Transverse colon (tissue), 4 donors: ENCODE results near the gene CPEB4. TPM values are rescaled to one million over a fixed set of nuclear protein-coding genes. Genes with fewer than 3 reads are reported as not detected.
A peak's percentile ranks its signal among the peaks of the same experiment; 100 is the strongest.

Experiments
- DNase-seq: peaks from one replicate; pipeline ENCODE4 v3.0.0-alpha.2; 2019
- H3K27ac ChIP-seq, 4 donors: fragments of 200-600 bp; sonication (generic); 2 replicates each; pipeline ENCODE4 v1.5.1; 2016 to 2018; ENCODE audit warnings: inconsistent platforms in 4 of 4
- H3K27me3 ChIP-seq: fragments of 200-600 bp; sonication (generic); 2 replicates; pipeline ENCODE4 v1.5.1; 2017; ENCODE audit warnings: inconsistent platforms
- H3K36me3 ChIP-seq, 4 donors: fragments of 200-600 bp; sonication (generic); 2 replicates each; pipeline ENCODE4 v1.5.1; 2017 to 2019; ENCODE audit warnings: inconsistent platforms in 4 of 4
- H3K4me1 ChIP-seq, 4 donors: fragments of 200-600 bp; sonication (generic); 2 replicates each; pipeline ENCODE4 v1.5.1; 2017 to 2020; ENCODE audit warnings: inconsistent platforms in 4 of 4
- H3K4me3 ChIP-seq, 4 donors: fragments of 200-600 bp; sonication (generic); 1 replicate in 1 of 4; 2 replicates in 3 of 4; pipeline versions ENCODE4 v1.5.1 to v1.6.1; 2017 to 2019; ENCODE audit warnings: inconsistent platforms in 4 of 4
- H3K9me3 ChIP-seq, 2 donors: fragments of 200-600 bp; sonication (generic); 2 replicates each; pipeline ENCODE4 v1.5.1; 2017 to 2019; ENCODE audit warnings: inconsistent platforms in 2 of 2
- EP300 ChIP-seq: sonication (generic); formaldehyde crosslinking; IDR thresholded peaks from one replicate; pipeline ENCODE4 v1.6.1; 2017; ENCODE audit warnings: antibody characterized with exemption, low read depth
- POLR2A ChIP-seq: fragments of 450-650 bp; IDR thresholded peaks from one replicate; pipeline ENCODE4 v1.6.1; 2016; ENCODE audit warnings: antibody characterized with exemption, mild to moderate bottlenecking, moderate library complexity
- POLR2AphosphoS5 ChIP-seq, 3 donors: sonication (generic); formaldehyde crosslinking; IDR thresholded peaks; one replicate each; pipeline ENCODE4 v1.6.1; 2016; ENCODE audit warnings: antibody characterized with exemption in 3 of 3
- WGBS, 2 donors: methylation state at CpG; one replicate each; pipeline ENCODE4 v1.1.5; 2018; ENCODE audit warnings: low coverage in 1 of 2; 5-methylcytosine and 5-hydroxymethylcytosine counted together
- in situ Hi-C, 4 donors: fragments of 200-750 bp; cut with MboI; loops; one replicate each; pipeline versions ENCODE4 v1.15.0 to v1.15.1; 2017; ENCODE audit warnings: low sequenced_read_pairs in 3 of 4, low pct_ligation_motif_present in 1 of 4, low pct_unique_long_range_greater_than_20kb in 1 of 4
- intact Hi-C: fragments of 100-400 bp; cut with DNase I; formaldehyde crosslinking; loops from one replicate; pipeline ENCODE4 v1.15.1; 2023; ENCODE audit warnings: low total_unique reads
- total RNA-seq, 4 donors: library from RNA; depleted of rRNA; stranded (reverse); fragments of >200 nt; gene quantifications; one replicate each; pipeline ENCODE4 v1.1.0, GENCODE V29; 2016
- TF ChIP-seq, protein P1 (sequence below), 5 experiments: fragments of 200-600 bp in 3 of 5; fragments of 450-650 bp in 2 of 5; sonication (generic) in 3 of 5; IDR thresholded peaks; 1 replicate in 2 of 5; 2 replicates in 3 of 5; pipeline ENCODE4 v1.5.1; 2016 to 2017; ENCODE audit warnings: antibody characterized with exemption in 5 of 5, inconsistent platforms in 3 of 5, mild to moderate bottlenecking in 2 of 5, moderate library complexity in 1 of 5

Gene CPEB4
- total RNA-seq, 4 donors from 2014 or later: 23.6 to 67.7 (median 36.5) TPM

DNA sequence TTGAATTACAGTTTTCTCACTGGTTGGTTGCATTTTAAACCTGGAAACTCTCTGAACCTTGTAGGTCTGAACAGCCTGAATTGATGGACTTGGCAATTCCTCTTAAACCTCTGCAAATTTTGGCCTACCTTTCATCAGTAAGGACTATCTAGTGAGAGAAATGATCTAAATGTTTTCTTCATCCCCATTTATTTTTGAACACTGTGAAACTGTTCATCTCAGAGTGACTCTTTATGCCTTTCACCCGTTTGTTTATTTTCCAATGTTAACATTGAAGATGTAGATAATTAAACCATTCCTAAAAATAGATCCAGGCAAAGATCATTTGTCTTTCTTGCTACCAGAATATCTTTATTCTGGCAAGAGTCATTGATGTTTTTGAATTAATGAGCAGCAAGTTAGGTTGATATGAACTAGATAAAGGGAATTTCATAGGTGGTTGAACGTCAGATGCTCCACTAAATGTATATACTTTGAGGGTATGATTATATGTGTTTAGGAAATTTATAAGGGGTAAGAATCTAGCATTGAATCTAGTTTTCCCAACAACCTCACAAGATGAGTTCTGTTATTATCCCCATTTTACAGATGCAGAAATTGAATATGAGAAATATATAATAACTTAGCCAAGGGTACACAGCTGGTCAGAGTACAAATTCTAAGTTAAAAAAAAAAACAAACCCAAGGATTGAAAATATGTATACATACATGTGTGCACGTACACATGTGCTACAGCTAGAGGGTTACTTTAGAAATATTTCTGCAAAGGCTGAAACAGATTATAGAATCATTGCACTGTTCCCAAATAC is 3.4 kb downstream of the CPEB4 start:
- intact Hi-C loops (no loop called here), in situ Hi-C loops (no loop called here)
- WGBS, 2 donors: 48 to 49% methylated on average over 3 of the region's 3 CpGs
- H3K9me3 ChIP-seq: no peaks in the 10 kb centered on the region
- H3K27me3 ChIP-seq: no peaks in the 10 kb centered on the region
- peaks cover 0 to 74% (median 32%) of the 10 kb centered on the region in 4 donors for H3K4me1 ChIP-seq
- TF ChIP-seq POLR2A (no peak), EP300 (no peak), POLR2AphosphoS5 (IDR thresholded peaks at IDR 0.05) (no peak)
- TF ChIP-seq, protein P1, sequence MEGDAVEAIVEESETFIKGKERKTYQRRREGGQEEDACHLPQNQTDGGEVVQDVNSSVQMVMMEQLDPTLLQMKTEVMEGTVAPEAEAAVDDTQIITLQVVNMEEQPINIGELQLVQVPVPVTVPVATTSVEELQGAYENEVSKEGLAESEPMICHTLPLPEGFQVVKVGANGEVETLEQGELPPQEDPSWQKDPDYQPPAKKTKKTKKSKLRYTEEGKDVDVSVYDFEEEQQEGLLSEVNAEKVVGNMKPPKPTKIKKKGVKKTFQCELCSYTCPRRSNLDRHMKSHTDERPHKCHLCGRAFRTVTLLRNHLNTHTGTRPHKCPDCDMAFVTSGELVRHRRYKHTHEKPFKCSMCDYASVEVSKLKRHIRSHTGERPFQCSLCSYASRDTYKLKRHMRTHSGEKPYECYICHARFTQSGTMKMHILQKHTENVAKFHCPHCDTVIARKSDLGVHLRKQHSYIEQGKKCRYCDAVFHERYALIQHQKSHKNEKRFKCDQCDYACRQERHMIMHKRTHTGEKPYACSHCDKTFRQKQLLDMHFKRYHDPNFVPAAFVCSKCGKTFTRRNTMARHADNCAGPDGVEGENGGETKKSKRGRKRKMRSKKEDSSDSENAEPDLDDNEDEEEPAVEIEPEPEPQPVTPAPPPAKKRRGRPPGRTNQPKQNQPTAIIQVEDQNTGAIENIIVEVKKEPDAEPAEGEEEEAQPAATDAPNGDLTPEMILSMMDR (IDR thresholded peaks at IDR 0.05): no peak
- H3K4me3 ChIP-seq: peak overlapping the region in 3 of 4 donors; percentile 80 to 98 (median 96)
- H3K27ac ChIP-seq: peak overlapping the region; percentile 82 to 93 (median 87)
- DNase-seq: no peak
- H3K36me3 ChIP-seq: no peaks in the 10 kb centered on the region

DNA sequence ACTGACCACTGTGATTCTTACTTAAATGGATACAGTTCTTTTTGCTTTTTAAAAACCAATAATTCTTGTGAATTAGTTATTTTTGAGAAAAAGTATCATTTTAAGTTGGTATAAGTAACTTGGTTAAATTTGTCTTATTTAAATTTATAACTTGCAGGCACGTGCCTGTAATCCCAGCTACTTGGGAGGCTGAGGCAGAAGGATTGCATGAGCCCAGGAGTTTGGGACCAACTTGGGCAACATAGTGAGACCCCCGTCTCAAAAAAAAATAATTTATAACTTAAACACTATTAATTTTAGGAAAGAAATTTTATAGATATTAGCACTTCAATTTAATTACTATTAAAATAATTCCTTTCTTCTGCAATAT is 5.0 kb downstream of the CPEB4 start:
- no peak for DNase-seq
- intact Hi-C loops (no loop called here), in situ Hi-C loops (no loop called here)
- Histone ChIP-seq H3K4me1 (peaks cover 0 to 64% (median 26%) of the 10 kb centered on the region in 4 donors), H3K36me3 (no peaks in the 10 kb centered on the region), H3K4me3 (peak overlapping the region in 1 of 4 donors; percentile 96), H3K27ac (no peak overlapping the region), H3K9me3 (no peaks in the 10 kb centered on the region), H3K27me3 (no peaks in the 10 kb centered on the region)
- WGBS, 2 donors: 81 to 82% methylated on average over 2 of the region's 2 CpGs
- TF ChIP-seq, protein P1 (IDR thresholded peaks at IDR 0.05): no peak
- TF ChIP-seq EP300: no peak
- TF ChIP-seq POLR2A: no peak
- TF ChIP-seq POLR2AphosphoS5 (IDR thresholded peaks at IDR 0.05): no peak

DNA sequence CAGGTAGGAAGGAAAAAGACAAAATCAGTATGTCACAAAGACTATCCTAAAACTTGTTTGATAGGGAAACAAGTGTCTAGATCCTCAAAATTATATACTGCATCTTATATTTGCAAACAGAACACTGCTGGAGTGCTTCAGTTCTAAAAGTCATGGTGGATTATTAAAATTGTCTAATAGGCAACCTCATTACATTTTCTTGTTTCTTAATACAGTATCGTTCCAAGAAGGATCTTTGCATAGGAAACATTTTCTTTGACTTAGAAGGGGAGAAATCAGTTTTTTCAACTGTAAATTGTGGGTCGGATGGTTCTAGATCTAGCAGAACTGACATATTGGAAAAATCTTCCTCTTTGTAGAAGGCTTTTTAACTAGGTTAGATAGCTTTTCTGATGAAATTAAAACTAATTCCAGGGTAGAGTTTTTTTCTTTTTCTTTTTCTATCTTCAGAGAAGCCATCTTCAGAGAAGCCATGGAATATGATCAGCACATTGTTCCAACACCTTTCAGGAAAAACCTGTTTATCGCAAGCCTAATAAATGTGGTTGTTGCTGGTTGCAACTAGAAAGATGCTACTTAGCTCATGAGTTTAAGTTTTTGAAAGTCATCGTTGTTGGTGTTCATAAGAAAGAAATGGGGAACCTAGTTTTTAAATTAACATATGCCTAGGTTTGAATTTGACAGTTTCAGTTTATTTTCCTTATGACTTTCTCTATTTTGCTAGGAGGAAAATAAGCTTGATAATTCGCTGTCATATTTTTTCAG is 7.4 kb downstream of the CPEB4 start:
- Histone ChIP-seq H3K9me3 (no peaks in the 10 kb centered on the region), H3K27ac (no peak overlapping the region), H3K4me1 (peaks cover 0 to 47% (median 8%) of the 10 kb centered on the region in 4 donors), H3K27me3 (no peaks in the 10 kb centered on the region), H3K36me3 (no peaks in the 10 kb centered on the region), H3K4me3 (no peak overlapping the region)
- WGBS, 2 donors: 83 to 89% methylated on average over 5 of the region's 5 CpGs
- TF ChIP-seq, protein P1 (IDR thresholded peaks at IDR 0.05): no peak
- no peak for TF ChIP-seq POLR2AphosphoS5 (IDR thresholded peaks at IDR 0.05)
- DNase-seq: no peak
- intact Hi-C loops (no loop called here), in situ Hi-C loops (no loop called here)

DNA sequence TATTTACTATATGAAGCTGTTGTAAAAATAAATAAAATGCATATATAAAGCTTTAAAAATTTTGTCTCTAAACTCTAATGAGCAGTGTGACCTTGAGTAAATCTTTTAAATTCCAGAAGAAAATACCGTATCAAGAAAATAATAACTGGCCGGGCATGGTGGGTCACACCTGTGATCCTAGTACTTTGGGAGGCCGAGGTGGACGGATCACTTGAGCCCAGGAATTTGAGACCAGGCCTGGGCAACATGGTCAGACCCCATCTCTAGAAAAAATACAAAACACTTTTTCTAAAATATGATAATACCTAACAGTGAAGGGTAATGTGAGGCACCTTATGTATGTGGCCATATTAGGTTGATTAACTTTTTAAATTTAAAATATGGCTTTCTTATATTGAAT is 8.5 kb downstream of the CPEB4 start:
- intact Hi-C loops: no loop called here
- no peaks in the 10 kb centered on the region for H3K36me3 ChIP-seq
- no peak overlapping the region for H3K27ac ChIP-seq
- no peak overlapping the region for H3K4me3 ChIP-seq
- WGBS, 2 donors: 94 to 97% methylated on average over 4 of the region's 4 CpGs
- H3K4me1 ChIP-seq: peaks cover 0 to 36% (median 4%) of the 10 kb centered on the region in 4 donors
- in situ Hi-C loops: no loop called here
- TF ChIP-seq, protein P1 (IDR thresholded peaks at IDR 0.05): no peak
- TF ChIP-seq POLR2A (no peak), EP300 (no peak), POLR2AphosphoS5 (IDR thresholded peaks at IDR 0.05) (no peak)
- no peaks in the 10 kb centered on the region for H3K27me3 ChIP-seq
- DNase-seq: no peak
- no peaks in the 10 kb centered on the region for H3K9me3 ChIP-seq
